ENCODE measurements around the gene PNPT1.

DNA sequence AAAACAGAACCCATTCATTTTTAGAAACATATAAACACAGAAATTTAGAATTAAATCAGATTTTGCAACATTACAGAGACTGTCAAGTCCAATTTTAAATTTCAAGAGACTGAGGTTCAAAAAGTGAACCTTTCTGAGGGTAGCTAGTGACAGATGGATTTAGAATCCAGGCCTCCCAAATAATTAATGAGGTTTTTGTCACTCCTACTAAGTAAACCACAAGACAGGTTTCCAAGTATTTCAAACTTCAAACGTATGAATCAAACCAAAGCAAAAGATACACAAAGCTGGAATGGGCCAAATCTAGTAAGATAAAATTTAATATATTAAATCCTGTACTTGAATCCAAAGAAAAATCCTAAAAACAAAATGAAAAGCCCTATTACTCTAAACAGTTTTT, 101.5 kb downstream of the PNPT1 start:
- TF ChIP-seq CHD2 (IDR thresholded peaks at IDR 0.05; ENCODE audit: low read length, partially characterized antibody) = no peak
- no peak for TF ChIP-seq RAD21 (conservative IDR thresholded peaks at IDR 0.05 in 1 of 2, IDR thresholded peaks at IDR 0.05 in 1 of 2)
- TF ChIP-seq RFX5 (IDR thresholded peaks at IDR 0.05) = no peak
- TF ChIP-seq, protein P1, sequence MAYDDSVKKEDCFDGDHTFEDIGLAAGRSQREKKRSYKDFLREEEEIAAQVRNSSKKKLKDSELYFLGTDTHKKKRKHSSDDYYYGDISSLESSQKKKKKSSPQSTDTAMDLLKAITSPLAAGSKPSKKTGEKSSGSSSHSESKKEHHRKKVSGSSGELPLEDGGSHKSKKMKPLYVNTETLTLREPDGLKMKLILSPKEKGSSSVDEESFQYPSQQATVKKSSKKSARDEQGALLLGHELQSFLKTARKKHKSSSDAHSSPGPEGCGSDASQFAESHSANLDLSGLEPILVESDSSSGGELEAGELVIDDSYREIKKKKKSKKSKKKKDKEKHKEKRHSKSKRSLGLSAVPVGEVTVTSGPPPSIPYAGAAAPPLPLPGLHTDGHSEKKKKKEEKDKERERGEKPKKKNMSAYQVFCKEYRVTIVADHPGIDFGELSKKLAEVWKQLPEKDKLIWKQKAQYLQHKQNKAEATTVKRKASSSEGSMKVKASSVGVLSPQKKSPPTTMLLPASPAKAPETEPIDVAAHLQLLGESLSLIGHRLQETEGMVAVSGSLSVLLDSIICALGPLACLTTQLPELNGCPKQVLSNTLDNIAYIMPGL (CRISPR knock-in tag; IDR thresholded peaks at IDR 0.05; ENCODE audit: borderline replicate concordance) = no peak
- TF ChIP-seq MYC (IDR thresholded peaks at IDR 0.05; ENCODE audit: borderline replicate concordance, low read length) = no peak
- TF ChIP-seq, protein P2, sequence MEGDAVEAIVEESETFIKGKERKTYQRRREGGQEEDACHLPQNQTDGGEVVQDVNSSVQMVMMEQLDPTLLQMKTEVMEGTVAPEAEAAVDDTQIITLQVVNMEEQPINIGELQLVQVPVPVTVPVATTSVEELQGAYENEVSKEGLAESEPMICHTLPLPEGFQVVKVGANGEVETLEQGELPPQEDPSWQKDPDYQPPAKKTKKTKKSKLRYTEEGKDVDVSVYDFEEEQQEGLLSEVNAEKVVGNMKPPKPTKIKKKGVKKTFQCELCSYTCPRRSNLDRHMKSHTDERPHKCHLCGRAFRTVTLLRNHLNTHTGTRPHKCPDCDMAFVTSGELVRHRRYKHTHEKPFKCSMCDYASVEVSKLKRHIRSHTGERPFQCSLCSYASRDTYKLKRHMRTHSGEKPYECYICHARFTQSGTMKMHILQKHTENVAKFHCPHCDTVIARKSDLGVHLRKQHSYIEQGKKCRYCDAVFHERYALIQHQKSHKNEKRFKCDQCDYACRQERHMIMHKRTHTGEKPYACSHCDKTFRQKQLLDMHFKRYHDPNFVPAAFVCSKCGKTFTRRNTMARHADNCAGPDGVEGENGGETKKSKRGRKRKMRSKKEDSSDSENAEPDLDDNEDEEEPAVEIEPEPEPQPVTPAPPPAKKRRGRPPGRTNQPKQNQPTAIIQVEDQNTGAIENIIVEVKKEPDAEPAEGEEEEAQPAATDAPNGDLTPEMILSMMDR (IDR thresholded peaks at IDR 0.05) = no peak
- TF ChIP-seq, protein P3, sequence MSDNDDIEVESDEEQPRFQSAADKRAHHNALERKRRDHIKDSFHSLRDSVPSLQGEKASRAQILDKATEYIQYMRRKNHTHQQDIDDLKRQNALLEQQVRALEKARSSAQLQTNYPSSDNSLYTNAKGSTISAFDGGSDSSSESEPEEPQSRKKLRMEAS (IDR thresholded peaks at IDR 0.05) = no peak
- TF ChIP-seq CBX2 (IDR thresholded peaks at IDR 0.05; ENCODE audit: borderline replicate concordance, low read depth) = no peak

All from A549 (cell line).